HG02759 (cell line): Measurements from ENCODE around the gene SECTM1.

ENCODE experiments used
- ATAC-seq: cut with Tn5 transposase; IDR thresholded peaks from one replicate; pipeline ENCODE4 v1.9.1; 2021; ENCODE audit warnings: mild to moderate bottlenecking, moderate library complexity; ENCODE audit not compliant: unreplicated experiment

Gene SECTM1

GRCh38 chr17:82329683-82330321 is 3.8 kb downstream of the SECTM1 start:
- no peak for ATAC-seq

- no peak for ATAC-seq
Measured at GRCh38 chr17:82328994-82329507, 4.5 kb downstream of the SECTM1 start.

GRCh38 chr17:82328141-82328993 is 5.2 kb downstream of the SECTM1 start:
- ATAC-seq = no peak

- no peak for ATAC-seq
Measured at GRCh38 chr17:82327757-82328140, 5.8 kb downstream of the SECTM1 start.

GRCh38 chr17:82327289-82327688 is 6.3 kb downstream of the SECTM1 start:
- no peak for ATAC-seq

GRCh38 chr17:82325286-82326180 is 8.0 kb downstream of the SECTM1 start:
- ATAC-seq = no peak

- ATAC-seq = no peak
Measured at GRCh38 chr17:82324566-82325285, 8.8 kb downstream of the SECTM1 start.

- ATAC-seq = no peak
Measured at GRCh38 chr17:82323514-82324234, 9.9 kb downstream of the SECTM1 start.

GRCh38 chr17:82322526-82323453 is 10.8 kb downstream of the SECTM1 start:
- no peak for ATAC-seq

GRCh38 chr17:82321947-82322466 is 11.6 kb downstream of the SECTM1 start:
- ATAC-seq = no peak

- ATAC-seq = peak; percentile 48
Measured at GRCh38 chr17:82320956-82321927, 12.3 kb downstream of the SECTM1 start.

- no peak for ATAC-seq
Measured at GRCh38 chr17:82320140-82320840, 13.3 kb downstream of the SECTM1 start.

GRCh38 chr17:82319619-82320062 is 13.9 kb downstream of the SECTM1 start:
- ATAC-seq = no peak

- no peak for ATAC-seq
Measured at GRCh38 chr17:82318772-82319606, 14.6 kb downstream of the SECTM1 start.

- no peak for ATAC-seq
Measured at GRCh38 chr17:82318169-82318498, 15.4 kb downstream of the SECTM1 start.
